ENCODE measurements around the gene CDKL2. TPM values are rescaled to one million over a fixed set of nuclear protein-coding genes. Genes with fewer than 3 reads are reported as not detected.

Gene CDKL2
- total and polyA plus RNA-seq, 2 of the 8 experiments (the other 6 are each of a cell fraction or from before 2014, with no cell fraction given) = 1.4 to 2.1 TPM

DNA sequence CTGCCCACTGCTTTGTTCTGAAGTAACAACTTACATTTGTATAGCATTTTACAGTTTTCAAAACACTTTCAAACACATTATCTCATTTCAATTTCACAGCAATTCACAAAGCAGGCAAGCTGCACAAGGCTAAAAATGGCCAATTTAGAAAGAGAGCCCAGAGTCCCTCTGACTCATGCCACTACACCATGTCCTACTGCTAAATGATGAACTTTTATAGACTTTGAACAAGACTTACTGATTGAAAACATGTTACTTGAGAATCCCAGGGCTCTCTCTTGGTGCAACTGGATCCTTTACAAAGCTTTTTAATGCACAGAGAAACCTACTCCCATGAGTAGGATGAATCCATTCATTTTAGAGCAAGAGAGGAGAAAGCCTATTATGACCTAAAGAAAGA, 48.6 kb upstream of the CDKL2 start:
- no peak for FAIRE-seq
- H3K23ac ChIP-seq (ENCODE audit: insufficient read length) = no peak overlapping the region
- TF ChIP-seq RAD21 (IDR thresholded peaks at IDR 0.05 in 1 of 2, conservative IDR thresholded peaks at IDR 0.05 in 1 of 2; ENCODE audit: low read depth in 2 of 2, low read length in 2 of 2) (no peak), SIX5 (IDR thresholded peaks at IDR 0.05; ENCODE audit: low read depth, low read length) (no peak), TEAD4 (IDR thresholded peaks at IDR 0.05; ENCODE audit: low read depth, low read length) (no peak), TCF12 (IDR thresholded peaks at IDR 0.05; ENCODE audit: low read depth, low read length) (no peak), POLR2A (IDR thresholded peaks at IDR 0.05; ENCODE audit: control extremely low read depth in 1 of 2, low read depth in 2 of 2, low read length in 2 of 2) (no peak), YY1 (IDR thresholded peaks at IDR 0.05; ENCODE audit: low read depth, low read length) (no peak), CBX8 (IDR thresholded peaks at IDR 0.05; ENCODE audit: borderline replicate concordance, low read depth, low read length) (no peak), GTF2F1 (IDR thresholded peaks at IDR 0.05; ENCODE audit: borderline replicate concordance, low read depth, low read length) (no peak), CTBP2 (IDR thresholded peaks at IDR 0.05; ENCODE audit: borderline replicate concordance, insufficient read depth, insufficient read length, low read length) (no peak), SP4 (IDR thresholded peaks at IDR 0.05; ENCODE audit: low read length) (no peak), ZNF274 (IDR thresholded peaks at IDR 0.05; ENCODE audit: borderline replicate concordance, extremely low read depth, low read length) (no peak)
- TF ChIP-seq, protein P1, sequence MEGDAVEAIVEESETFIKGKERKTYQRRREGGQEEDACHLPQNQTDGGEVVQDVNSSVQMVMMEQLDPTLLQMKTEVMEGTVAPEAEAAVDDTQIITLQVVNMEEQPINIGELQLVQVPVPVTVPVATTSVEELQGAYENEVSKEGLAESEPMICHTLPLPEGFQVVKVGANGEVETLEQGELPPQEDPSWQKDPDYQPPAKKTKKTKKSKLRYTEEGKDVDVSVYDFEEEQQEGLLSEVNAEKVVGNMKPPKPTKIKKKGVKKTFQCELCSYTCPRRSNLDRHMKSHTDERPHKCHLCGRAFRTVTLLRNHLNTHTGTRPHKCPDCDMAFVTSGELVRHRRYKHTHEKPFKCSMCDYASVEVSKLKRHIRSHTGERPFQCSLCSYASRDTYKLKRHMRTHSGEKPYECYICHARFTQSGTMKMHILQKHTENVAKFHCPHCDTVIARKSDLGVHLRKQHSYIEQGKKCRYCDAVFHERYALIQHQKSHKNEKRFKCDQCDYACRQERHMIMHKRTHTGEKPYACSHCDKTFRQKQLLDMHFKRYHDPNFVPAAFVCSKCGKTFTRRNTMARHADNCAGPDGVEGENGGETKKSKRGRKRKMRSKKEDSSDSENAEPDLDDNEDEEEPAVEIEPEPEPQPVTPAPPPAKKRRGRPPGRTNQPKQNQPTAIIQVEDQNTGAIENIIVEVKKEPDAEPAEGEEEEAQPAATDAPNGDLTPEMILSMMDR (IDR thresholded peaks at IDR 0.05; ENCODE audit: control extremely low read depth in 1 of 3, insufficient read depth in 1 of 3, low read depth in 1 of 3, low read length in 3 of 3) = no peak
- TF ChIP-seq, protein P2, sequence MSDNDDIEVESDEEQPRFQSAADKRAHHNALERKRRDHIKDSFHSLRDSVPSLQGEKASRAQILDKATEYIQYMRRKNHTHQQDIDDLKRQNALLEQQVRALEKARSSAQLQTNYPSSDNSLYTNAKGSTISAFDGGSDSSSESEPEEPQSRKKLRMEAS (IDR thresholded peaks at IDR 0.05) = no peak

More for the DNA sequence above, 48.6 kb upstream of the CDKL2 start:
- H3K36me3 ChIP-seq (ENCODE audit: control insufficient read depth in 2 of 4, insufficient read depth in 4 of 4, low read length in 3 of 4) = peaks cover 0 to 4% (median 2%) of the 10 kb centered on the region in 4 experiments; a peak in 3 of 8 replicates
- H2BK5ac ChIP-seq (ENCODE audit: low read depth, low read length) = no peak overlapping the region
- H3K4ac ChIP-seq (replicated peaks; ENCODE audit: insufficient read length, low read depth, low read length) = no peak overlapping the region
- H4K20me1 ChIP-seq (replicated peaks in 1 of 2; ENCODE audit: control insufficient read depth in 1 of 2, insufficient read depth in 2 of 2, low read length in 2 of 2) = peaks cover 0 to 2% of the 10 kb centered on the region in 2 experiments
- H4K91ac ChIP-seq (replicated peaks; ENCODE audit: insufficient read length, low read length) = no peak overlapping the region
- H3K18ac ChIP-seq (ENCODE audit: extremely low read depth, low read length) = no peak overlapping the region
- H3K56ac ChIP-seq (replicated peaks; ENCODE audit: insufficient read length, low read depth, low read length) = no peak overlapping the region
- DNase-seq (ENCODE audit: low read depth in 1 of 2, low spot score in 2 of 2) = no peak
- no peak overlapping the region for H4K5ac ChIP-seq (ENCODE audit: insufficient read length, low read depth, low read length)
- H3K27ac ChIP-seq (ENCODE audit: low read depth, low read length) = no peak overlapping the region
- H2BK12ac ChIP-seq (ENCODE audit: low read depth, low read length) = no peak overlapping the region
- H3K4me1 ChIP-seq (replicated peaks in 1 of 4; ENCODE audit: control insufficient read depth in 3 of 4, insufficient read depth in 4 of 4, low read length in 3 of 4) = peaks cover 3 to 9% (median 6%) of the 10 kb centered on the region in 4 experiments
- peaks cover 5% of the 10 kb centered on the region for H3K79me1 ChIP-seq (ENCODE audit: low read depth, low read length)
- no peak overlapping the region for H3K14ac ChIP-seq (ENCODE audit: insufficient read length)
- no peak overlapping the region for H3K4me2 ChIP-seq (ENCODE audit: insufficient read depth in 1 of 2, low read depth in 2 of 2, low read length in 2 of 2)
- H2AK5ac ChIP-seq (ENCODE audit: low read depth, low read length) = no peak overlapping the region
- no peak overlapping the region for H2BK120ac ChIP-seq (replicated peaks; ENCODE audit: low read depth, low read length)
- H3K23me2 ChIP-seq (ENCODE audit: low read depth, low read length) = no peaks in the 10 kb centered on the region
- no peak overlapping the region for H3K4me3 ChIP-seq (ENCODE audit: extremely low read depth in 1 of 4, insufficient read depth in 2 of 4, low read depth in 3 of 4, low read length in 4 of 4)
- ChIA-PET POLR2A (ENCODE audit: partially characterized antibody) (interaction anchor here (0.6 to 0.7 kb wide), 2 partner anchors 15 to 20 kb away, joined by 3 read pairs; no protein-coding TSS in a partner anchor), CTCF (ENCODE audit: partially characterized antibody) (interaction anchor here (1.5 kb wide), 1 partner anchor 26 kb away, joined by 4 read pairs; no protein-coding TSS in a partner anchor)
- no peak overlapping the region for H2BK20ac ChIP-seq (ENCODE audit: low read length)
- no peaks in the 10 kb centered on the region for H3K9me3 ChIP-seq (ENCODE audit: insufficient read depth in 2 of 2, low read depth in 1 of 2, low read length in 1 of 2)
- peaks cover 4 to 56% of the 10 kb centered on the region in 2 experiments; a peak in 3 of 4 replicates for H3K79me2 ChIP-seq (ENCODE audit: control insufficient read depth in 1 of 2, insufficient read depth in 2 of 2, low read length in 2 of 2)
- H2BK15ac ChIP-seq (ENCODE audit: low read length) = no peak overlapping the region
- no peak overlapping the region for H2AFZ ChIP-seq (ENCODE audit: low read length)
- no peak overlapping the region for H4K8ac ChIP-seq (ENCODE audit: extremely low read depth, insufficient read depth, low read length)
- no peaks in the 10 kb centered on the region for H3K27me3 ChIP-seq (replicated peaks in 1 of 4; ENCODE audit: control insufficient read depth in 3 of 4, extremely low read depth in 1 of 4, insufficient read depth in 3 of 4, low read length in 3 of 4)
- H3K9ac ChIP-seq (replicated peaks in 1 of 4; ENCODE audit: extremely low read depth in 1 of 4, low read depth in 3 of 4, low read length in 3 of 4) = no peak overlapping the region

All from H1 (cell line).